GM23248 (cell line): ENCODE measurements around the gene TAF1C.

ENCODE experiments used
- EZH2 ChIP-seq: fragments of 200-600 bp; sonication (generic); IDR thresholded peaks from 2 replicates; pipeline ENCODE4 v1.6.1; 2018; ENCODE audit warnings: antibody characterized with exemption, mild to moderate bottlenecking; ENCODE audit not compliant: insufficient read depth, poor library complexity, severe bottlenecking
- EZH2phosphoT487 ChIP-seq: fragments of 200-600 bp; sonication (generic); IDR thresholded peaks from 2 replicates; pipeline ENCODE4 v1.6.1; 2018; ENCODE audit warnings: antibody characterized with exemption, moderate library complexity, mild to moderate bottlenecking, low read depth; ENCODE audit not compliant: insufficient read depth

DNA sequence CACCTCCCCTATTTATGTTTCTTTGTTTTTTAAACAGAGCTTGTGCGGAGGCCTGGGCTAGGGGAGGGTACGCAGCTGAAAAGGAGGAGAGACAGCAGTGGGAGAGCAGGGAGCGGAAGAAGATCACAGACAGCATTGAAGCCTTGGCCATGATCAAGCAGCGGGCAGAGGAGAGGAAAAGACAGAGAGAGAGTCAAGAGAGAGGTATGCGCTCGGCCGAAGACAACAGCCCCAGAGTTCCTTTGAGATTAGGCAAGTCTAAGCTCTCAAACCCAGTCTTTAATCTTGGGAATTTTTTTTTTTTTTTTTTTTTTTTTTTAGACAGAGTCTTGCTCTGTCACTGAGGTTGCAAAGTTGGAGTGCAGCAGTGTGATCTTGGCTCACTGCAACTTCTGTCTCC is 21.1 kb downstream of the TAF1C start:
- TF ChIP-seq EZH2 (no peak), EZH2phosphoT487 (no peak)
